Measurements from ENCODE around the gene ACBD4.
A peak's percentile ranks its signal among the peaks of the same experiment; 100 is the strongest.

ACBD4 gene

GRCh38 chr17:45160447-45161287 is 25.2 kb downstream of the ACBD4 start (continued):
- TF ChIP-seq ZNF488 (tag by site-specific recombination; IDR thresholded peaks at IDR 0.05) (no peak), ZNF518A (tag by site-specific recombination; conservative IDR thresholded peaks at IDR 0.05; ENCODE audit: low read depth) (no peak), ZNF174 (tag by site-specific recombination; IDR thresholded peaks at IDR 0.05) (no peak), ZNF658 (tag by site-specific recombination; IDR thresholded peaks at IDR 0.05) (no peak), ZNF398 (tag by site-specific recombination; IDR thresholded peaks at IDR 0.05) (peak; percentile 61), ZNF571 (tag by site-specific recombination; IDR thresholded peaks at IDR 0.05) (no peak), ZNF404 (tag by site-specific recombination; IDR thresholded peaks at IDR 0.05) (no peak), ZNF146 (tag by site-specific recombination; IDR thresholded peaks at IDR 0.05) (no peak), ZFP41 (tag by site-specific recombination; IDR thresholded peaks at IDR 0.05; ENCODE audit: borderline replicate concordance) (no peak), ZNF660 (tag by site-specific recombination; IDR thresholded peaks at IDR 0.05) (no peak), ZNF175 (tag by site-specific recombination; IDR thresholded peaks at IDR 0.05) (no peak), ZNF777 (tag by site-specific recombination; IDR thresholded peaks at IDR 0.05; ENCODE audit: borderline replicate concordance) (no peak), ZNF596 (tag by site-specific recombination; IDR thresholded peaks at IDR 0.05) (0 out of 2 replicates have a peak, but pooled peaks have one; percentile 9), ZNF248 (tag by site-specific recombination; IDR thresholded peaks at IDR 0.05) (no peak), PRDM2 (tag by site-specific recombination; IDR thresholded peaks at IDR 0.05; ENCODE audit: borderline replicate concordance) (0 out of 2 replicates have a peak, but pooled peaks have one; percentile 11), ZNF529 (tag by site-specific recombination; IDR thresholded peaks at IDR 0.05; ENCODE audit: insufficient replicate concordance) (no peak), ZNF394 (tag by site-specific recombination; IDR thresholded peaks at IDR 0.05; ENCODE audit: borderline replicate concordance) (no peak), GLI4 (tag by site-specific recombination; IDR thresholded peaks at IDR 0.05) (no peak), ZNF558 (tag by site-specific recombination; IDR thresholded peaks at IDR 0.05) (no peak), ZNF792 (tag by site-specific recombination; IDR thresholded peaks at IDR 0.05) (no peak), ZNF580 (tag by site-specific recombination; IDR thresholded peaks at IDR 0.05) (no peak), ZNF274 (IDR thresholded peaks at IDR 0.05; ENCODE audit: low read length) (no peak), ZNF274 (tag by site-specific recombination; IDR thresholded peaks at IDR 0.05; ENCODE audit: borderline replicate concordance) (0 out of 2 replicates have a peak, but pooled peaks have one; percentile 9), ZNF112 (tag by site-specific recombination; IDR thresholded peaks at IDR 0.05) (no peak), ZNF426 (tag by site-specific recombination; IDR thresholded peaks at IDR 0.05) (no peak), ZNF747 (tag by site-specific recombination; IDR thresholded peaks at IDR 0.05) (no peak)

All from HEK293 (cell line).